ENCODE measurements around the gene IKZF1.

GRCh38 chr7:50356945-50357268 is 52.4 kb downstream of the IKZF1 start:
- TF ChIP-seq CTCF (IDR thresholded peaks at IDR 0.05) = no peak
- no peak for TF ChIP-seq POLR2A (IDR thresholded peaks at IDR 0.05)

Data from adrenal gland (tissue), 5 donors.